Right kidney (tissue), 1 donor: Measurements from ENCODE around the gene LRRC74B.
"Not testable (repeated sequence)": the region's sequence is repeated elsewhere in the genome, so short reads cannot be mapped to it uniquely, and the experiment has no call there.

ENCODE experiments used
- DNase-seq: peaks from one replicate; pipeline ENCODE4 v3.0.0-alpha.2; 2016

LRRC74B gene

GRCh38 chr22:21032037-21032867, 13.5 kb upstream of the LRRC74B start, which contains the start of gene SLC7A4:
SLC7A4 (minus strand) TSS chr22:21032561; CDS start chr22:21031812, 749 bp downstream.
- DNase-seq: peak; percentile 48

GRCh38 chr22:21032868-21033688, 12.7 kb upstream of the LRRC74B start:
- DNase-seq: no peak

GRCh38 chr22:21033895-21034294, 11.9 kb upstream of the LRRC74B start:
- no peak for DNase-seq

GRCh38 chr22:21034989-21035388, 10.8 kb upstream of the LRRC74B start:
- no peak for DNase-seq

GRCh38 chr22:21038405-21038804, 7.3 kb upstream of the LRRC74B start:
- DNase-seq: no peak

- DNase-seq: not testable (repeated sequence)
These were observed 6.6 kb upstream of the LRRC74B start for GRCh38 chr22:21039158-21039557.

- DNase-seq: no peak
These were observed 3.8 kb upstream of the LRRC74B start for GRCh38 chr22:21041937-21042336.

- DNase-seq: no peak
These were observed 2.5 kb upstream of the LRRC74B start for GRCh38 chr22:21042978-21043859.

GRCh38 chr22:21043860-21044535, 1.7 kb upstream of the LRRC74B start:
- DNase-seq: no peak

- DNase-seq: no peak
These were observed 688 bp upstream of the LRRC74B start for GRCh38 chr22:21044931-21045584.

GRCh38 chr22:21047035-21047661, 1.4 kb downstream of the LRRC74B start:
- DNase-seq: no peak

GRCh38 chr22:21047730-21048129, 2.0 kb downstream of the LRRC74B start:
- DNase-seq: no peak

- not testable (repeated sequence) for DNase-seq
These were observed 2.7 kb downstream of the LRRC74B start for GRCh38 chr22:21048448-21048847.

GRCh38 chr22:21048965-21049364, 3.2 kb downstream of the LRRC74B start:
- not testable (repeated sequence) for DNase-seq

GRCh38 chr22:21051145-21051830, 5.5 kb downstream of the LRRC74B start:
- no peak for DNase-seq

GRCh38 chr22:21051831-21052400, 6.2 kb downstream of the LRRC74B start:
- no peak for DNase-seq

- no peak for DNase-seq
These were observed 7.1 kb downstream of the LRRC74B start for GRCh38 chr22:21052715-21053459.

- no peak for DNase-seq
These were observed 8.4 kb downstream of the LRRC74B start for GRCh38 chr22:21054046-21054713.
